NK-92 (cell line): ENCODE data around the gene C1orf21.

Experiments
- DNase-seq: peaks from one replicate; lab custom pipeline; 2025; ENCODE audit not compliant: unreplicated experiment; lab: John Stamatoyannopoulos, UW

Gene C1orf21

GRCh38 chr1:184647471-184647870 lies 260.6 kb downstream of the C1orf21 start:
- no peak for DNase-seq

GRCh38 chr1:184648160-184648855 lies 261.5 kb downstream of the C1orf21 start:
- DNase-seq: no peak

DNA sequence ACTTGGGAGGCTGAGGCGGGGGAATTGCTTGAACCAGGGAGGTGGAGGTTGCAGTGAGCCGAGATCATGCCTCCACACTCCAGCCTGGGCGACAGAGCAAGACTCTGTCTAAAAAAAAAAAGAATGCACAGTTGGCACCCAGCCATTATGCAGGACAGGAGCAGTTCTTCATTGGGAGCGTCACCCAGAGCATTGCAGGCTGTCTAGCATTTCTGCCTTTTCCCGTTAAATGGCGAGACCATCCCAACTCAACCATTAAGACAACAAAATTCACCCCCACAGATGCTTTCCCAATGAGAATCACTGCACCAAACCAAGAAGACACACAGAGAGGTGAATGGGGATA lies 262.0 kb downstream of the C1orf21 start:
- no peak for DNase-seq

DNA sequence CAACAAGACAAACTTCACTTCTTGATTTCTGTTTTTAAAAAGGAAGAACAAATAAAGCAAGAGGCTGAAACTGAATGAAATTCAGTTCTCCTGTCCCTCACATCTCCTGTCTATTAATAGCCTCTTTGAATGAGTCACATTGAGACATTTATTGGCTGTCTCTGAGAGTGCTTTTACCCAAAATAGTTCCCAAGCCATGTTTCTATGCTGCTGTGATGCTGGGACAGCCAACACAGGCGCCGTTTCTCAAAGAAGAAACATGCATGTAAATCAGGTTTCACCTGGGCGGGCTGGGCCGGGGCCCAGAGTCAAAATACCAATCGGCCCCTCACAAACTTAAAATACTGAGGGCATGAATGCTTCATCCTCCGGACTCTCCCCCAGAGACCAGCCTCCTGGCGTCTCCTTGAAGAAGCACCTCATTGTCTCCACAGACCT lies 262.6 kb downstream of the C1orf21 start:
- no peak for DNase-seq

DNA sequence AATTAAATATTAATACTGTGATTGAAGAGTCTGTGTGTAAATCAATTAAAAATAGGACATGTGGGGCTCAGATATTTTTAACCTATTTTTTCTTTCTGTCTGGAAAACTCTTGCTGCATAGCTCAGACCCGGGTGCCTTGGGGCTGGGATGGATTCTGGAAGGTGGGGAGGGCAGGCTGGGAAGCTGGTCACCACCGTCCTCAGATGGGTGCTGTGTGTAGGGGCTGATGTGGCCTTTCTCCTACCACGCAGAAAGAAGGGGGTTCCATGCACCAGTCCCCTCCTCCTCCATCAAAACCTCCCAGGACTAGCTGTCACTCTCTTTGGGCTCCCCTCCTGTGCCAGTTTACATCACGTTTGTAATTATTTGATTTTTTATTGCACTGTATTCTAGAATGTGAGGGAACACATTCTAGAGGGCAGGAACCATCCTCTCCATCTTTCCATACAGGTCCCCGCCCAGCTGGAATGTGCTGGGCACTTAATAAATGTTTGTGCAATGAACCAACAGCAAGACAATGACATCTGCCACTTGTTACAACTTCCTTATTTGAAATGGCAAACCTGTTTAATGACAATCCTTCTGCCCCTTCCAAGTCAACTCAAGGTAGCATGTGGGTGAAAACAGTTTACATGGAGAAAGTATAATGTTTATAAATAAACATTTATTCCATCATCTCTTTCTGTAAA lies 263.5 kb downstream of the C1orf21 start:
- DNase-seq: no peak

- DNase-seq: no peak
These were observed 268.4 kb downstream of the C1orf21 start for GRCh38 chr1:184655185-184655584.

DNA sequence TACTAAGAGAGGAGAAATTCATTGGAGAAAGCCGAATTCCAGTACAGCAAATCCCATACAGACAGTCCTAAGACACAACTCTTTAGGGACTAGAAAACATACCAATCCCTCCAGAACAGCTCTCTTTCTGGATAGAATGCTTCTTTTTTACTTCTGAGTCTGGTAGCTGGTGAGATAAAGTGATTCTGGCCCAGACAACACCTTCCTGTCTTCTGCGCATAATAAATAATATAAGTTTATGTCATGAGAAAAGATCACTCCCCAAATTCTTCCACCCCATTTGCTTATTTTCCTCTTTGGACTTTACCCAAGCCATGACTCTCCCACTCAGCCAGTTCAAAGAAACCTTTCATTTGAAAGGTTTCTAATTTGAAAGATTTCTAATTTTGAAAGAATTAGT lies 269.4 kb downstream of the C1orf21 start:
- no peak for DNase-seq

- no peak for DNase-seq
These were observed 271.2 kb downstream of the C1orf21 start for GRCh38 chr1:184658055-184658454.

DNA sequence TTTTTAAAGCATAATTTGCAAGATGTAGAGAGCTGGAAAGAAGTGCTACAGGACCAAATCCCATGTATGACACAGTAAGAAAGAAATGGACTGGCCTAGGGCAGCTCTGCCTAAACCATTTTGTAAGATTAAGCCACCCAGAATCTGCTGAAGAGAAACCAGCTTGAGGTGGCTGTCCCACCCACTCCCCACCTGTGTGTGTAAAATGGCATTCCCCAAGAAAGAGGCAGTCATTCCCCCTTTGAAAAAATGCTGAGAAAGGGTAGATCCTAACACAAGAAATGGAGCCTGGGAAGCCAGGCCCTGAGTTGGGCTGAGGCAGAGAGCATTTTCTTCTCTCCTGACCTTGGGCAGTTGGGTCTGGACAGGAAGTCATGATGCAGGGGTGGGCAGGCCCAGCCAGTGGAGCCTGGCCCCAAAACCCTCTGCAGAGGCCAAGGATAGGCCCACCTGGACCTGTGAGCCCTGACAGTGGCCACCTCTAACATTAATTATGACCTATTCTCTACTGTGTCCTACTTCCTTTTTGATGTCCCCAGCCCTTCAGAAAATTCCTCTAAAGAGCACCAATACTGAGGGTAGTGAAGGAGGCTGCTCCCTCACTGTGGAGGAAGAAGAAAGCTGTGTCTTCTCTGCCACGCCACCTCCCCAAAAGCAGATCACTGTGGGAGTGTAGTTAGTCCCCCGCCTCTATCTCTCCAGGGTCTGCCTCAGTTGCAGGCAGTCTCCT lies 273.8 kb downstream of the C1orf21 start:
- DNase-seq: no peak

DNA sequence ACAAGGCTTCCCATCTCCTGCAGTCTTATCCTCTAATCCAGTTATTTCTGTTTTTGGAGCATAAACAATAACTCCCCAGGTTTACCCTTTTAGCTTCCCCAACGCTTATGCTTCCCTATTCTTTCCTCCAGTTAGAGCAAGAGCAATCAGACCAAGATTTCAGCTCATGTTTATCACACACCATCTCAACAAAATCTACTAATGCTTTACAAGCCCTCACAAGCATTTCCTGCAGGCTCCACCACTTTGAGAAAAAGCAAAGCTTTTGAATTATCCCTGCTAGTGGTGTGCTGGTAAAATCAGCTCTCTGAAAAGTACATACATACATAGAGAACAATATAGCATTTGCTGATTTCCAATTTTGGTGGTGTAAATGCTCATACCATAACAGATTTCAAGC lies 275.0 kb downstream of the C1orf21 start:
- no peak for DNase-seq

- DNase-seq: no peak
These were observed 277.3 kb downstream of the C1orf21 start for GRCh38 chr1:184664042-184664660.

DNA sequence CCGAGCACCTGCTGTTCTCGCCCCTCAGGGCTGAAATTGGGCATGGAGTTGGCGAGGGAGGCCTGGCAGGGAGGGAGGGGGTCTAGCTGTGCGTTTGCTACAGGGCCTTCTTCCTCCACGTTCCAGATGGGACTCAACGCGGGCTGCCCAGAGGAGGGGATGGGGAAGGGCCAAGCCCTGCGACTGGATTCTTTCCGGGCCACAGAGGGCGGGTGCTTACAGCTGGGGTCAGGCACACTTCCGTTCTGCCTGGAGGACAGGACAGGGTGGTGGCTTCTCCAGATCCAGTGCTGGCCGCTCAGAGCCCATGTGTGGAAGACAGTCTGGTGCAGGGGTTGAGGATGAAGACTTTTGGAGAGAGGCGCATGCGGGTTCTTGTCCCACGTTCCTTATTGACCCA lies 277.8 kb downstream of the C1orf21 start:
- DNase-seq: no peak

DNA sequence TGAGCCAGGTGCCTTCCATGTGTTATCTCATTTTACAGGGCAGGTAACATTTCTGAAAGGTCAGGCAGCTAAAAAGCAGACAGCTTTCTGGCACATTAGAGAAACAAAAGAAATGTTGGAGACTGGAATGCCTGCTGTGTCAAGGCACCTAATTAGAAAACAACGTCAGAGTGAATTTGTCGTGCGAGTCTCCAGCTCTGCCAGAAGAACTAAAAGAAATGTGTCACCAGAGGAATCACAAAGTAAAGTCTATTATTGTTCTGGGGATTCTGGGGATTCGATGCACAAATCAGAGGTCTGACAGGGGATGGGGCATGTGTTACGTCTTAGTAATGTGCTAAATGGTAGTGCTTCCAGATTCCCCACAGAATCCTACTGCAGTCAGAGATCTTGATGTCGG lies 278.5 kb downstream of the C1orf21 start:
- no peak for DNase-seq

- no peak for DNase-seq
These were observed 282.6 kb downstream of the C1orf21 start for GRCh38 chr1:184669391-184669790.

DNA sequence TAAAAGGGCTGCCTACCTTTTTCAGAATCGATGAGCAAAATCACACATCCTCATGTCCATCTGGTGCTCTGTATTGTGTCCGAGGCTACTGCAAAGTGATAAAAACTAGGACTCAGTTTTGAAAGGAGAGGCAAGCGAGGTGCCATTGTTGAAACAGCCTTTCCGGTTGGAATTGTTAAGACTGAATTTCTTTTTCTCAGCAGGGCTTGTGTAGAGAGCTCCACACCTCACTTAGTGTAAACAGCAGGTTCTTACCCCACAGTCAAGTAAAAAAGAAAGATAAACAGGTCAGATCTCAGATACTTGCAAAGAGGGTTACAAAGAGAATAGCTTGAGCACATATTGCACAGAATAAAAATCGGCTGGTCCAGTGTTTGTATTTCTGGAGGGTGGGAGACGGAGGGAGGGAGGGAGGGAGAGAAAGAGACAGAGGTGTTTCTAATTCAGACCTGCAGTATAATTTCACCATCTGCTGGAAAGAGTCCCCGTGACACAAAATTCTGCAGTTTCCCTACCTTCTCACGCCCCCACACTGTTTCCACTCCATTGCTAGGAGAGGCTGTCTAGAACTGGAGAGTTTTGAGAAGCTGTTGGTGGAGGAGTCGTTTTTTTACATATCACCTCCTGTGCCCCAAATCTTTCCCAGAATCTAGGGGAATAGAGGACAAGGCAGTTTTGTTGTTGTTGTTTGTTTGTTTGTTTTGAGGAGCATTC lies 285.3 kb downstream of the C1orf21 start:
- no peak for DNase-seq

GRCh38 chr1:184673305-184673704 lies 286.5 kb downstream of the C1orf21 start:
- no peak for DNase-seq

- DNase-seq: no peak
These were observed 290.5 kb downstream of the C1orf21 start for GRCh38 chr1:184677344-184677743.
